Measurements from ENCODE around the gene POU3F2.

DNA sequence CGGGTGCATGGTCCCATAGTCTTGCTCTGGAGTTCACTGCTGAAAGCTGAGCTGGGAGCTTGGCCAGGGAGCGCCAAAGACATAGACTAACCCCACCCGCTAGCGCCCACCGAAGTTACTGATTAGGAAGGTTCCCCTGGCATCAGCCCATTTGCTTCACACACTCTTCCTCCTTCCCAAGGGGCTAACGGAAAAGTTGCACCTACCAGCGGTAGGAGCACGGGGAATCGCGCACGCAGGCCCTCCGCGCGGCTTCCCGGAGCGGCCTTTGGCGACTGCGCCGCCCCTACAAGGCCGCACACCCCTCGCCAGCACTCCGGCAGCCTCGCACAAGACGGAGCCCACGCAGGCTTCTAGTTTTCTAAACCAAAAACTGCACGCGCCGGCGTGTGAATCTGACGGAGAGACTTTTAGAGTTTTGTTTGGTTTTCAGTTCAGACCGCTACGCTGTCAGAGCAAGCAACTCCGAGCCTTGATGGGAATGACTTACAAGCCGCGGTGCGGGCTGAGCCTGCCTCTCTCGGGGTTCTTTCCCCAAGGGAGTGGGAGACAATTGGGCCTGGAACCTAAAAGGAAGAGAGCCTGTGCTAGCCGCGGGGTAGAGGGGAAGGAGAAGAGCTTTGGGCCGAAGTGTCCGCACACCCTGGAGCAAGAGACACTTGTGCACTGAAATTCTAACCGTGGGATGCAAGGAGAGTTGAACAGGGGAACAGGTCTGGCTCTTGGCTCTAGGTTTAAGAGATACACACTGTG is 891 bp upstream of the POU3F2 start:
- TF ChIP-seq, protein P1, sequence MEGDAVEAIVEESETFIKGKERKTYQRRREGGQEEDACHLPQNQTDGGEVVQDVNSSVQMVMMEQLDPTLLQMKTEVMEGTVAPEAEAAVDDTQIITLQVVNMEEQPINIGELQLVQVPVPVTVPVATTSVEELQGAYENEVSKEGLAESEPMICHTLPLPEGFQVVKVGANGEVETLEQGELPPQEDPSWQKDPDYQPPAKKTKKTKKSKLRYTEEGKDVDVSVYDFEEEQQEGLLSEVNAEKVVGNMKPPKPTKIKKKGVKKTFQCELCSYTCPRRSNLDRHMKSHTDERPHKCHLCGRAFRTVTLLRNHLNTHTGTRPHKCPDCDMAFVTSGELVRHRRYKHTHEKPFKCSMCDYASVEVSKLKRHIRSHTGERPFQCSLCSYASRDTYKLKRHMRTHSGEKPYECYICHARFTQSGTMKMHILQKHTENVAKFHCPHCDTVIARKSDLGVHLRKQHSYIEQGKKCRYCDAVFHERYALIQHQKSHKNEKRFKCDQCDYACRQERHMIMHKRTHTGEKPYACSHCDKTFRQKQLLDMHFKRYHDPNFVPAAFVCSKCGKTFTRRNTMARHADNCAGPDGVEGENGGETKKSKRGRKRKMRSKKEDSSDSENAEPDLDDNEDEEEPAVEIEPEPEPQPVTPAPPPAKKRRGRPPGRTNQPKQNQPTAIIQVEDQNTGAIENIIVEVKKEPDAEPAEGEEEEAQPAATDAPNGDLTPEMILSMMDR (IDR thresholded peaks at IDR 0.05), result no peak
- no peak for TF ChIP-seq POLR2A (IDR thresholded peaks at IDR 0.05)
